Stimulated activated effector memory CD8-positive, alpha-beta T cell treated with anti-CD3 and anti-CD28 coated beads, Interleukin-12 subunit alpha, Interleukin-12 subunit beta, amount 100 ng/mL, for 72 hours (primary cell): ENCODE results near the gene RCOR3.
"Not testable (repeated sequence)": the region's sequence is repeated elsewhere in the genome, so short reads cannot be mapped to it uniquely, and the experiment has no call there.

Experiments used
- ATAC-seq: fragments of 150-1000 bp; cut with Tn5 transposase; 2 replicates; pipeline ENCODE4 v1.10.0; 2021
- DNase-seq, 2 donors: peaks; one replicate each; pipeline ENCODE4 v3.0.0; 2021 to 2022; ENCODE audit warnings: low spot score in 2 of 2
- H3K27ac Mint-ChIP-seq: one replicate; pipeline ENCODE4 v1.8.0; 2022; ENCODE audit warnings: mild to moderate bottlenecking, mixed read lengths
- H3K36me3 Mint-ChIP-seq: one replicate; pipeline ENCODE4 v1.8.0; 2022; ENCODE audit warnings: mild to moderate bottlenecking, mixed read lengths
- H3K4me1 Mint-ChIP-seq: one replicate; pipeline ENCODE4 v1.8.0; 2022; ENCODE audit warnings: mixed read lengths
- H3K4me3 Mint-ChIP-seq: one replicate; pipeline ENCODE4 v1.8.0; 2022; ENCODE audit warnings: mild to moderate bottlenecking, mixed read lengths
- H3K9me3 Mint-ChIP-seq: one replicate; pipeline ENCODE4 v1.8.0; 2022; ENCODE audit warnings: mixed read lengths

The RCOR3 gene

DNA sequence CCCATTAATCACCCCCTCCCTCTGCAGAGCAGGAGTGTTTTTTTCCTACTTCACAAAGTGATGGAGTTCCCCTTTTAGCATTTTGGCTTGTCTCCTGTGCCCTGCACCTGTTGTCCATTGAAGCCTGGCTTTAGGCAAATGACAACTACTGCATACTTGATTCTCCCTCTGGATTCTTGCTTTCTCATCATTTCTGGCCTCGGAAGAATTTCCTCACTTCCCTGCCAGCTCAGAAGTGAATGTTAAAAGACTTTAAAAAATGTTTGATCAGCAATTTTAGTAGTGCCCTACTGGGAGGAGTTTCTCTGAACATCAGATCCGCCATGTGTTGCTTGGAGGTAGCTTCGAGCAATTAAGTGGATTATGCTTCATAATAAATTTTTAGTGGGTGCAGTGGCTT lies 28.1 kb downstream of the RCOR3 start:
- ATAC-seq (no peak), DNase-seq (no peak)
- Mint-ChIP-seq H3K9me3 (no peaks in the 10 kb centered on the region), H3K4me3 (no peak overlapping the region), H3K4me1 (peaks cover 6% of the 10 kb centered on the region), H3K27ac (no peak overlapping the region), H3K36me3 (peaks cover 75% of the 10 kb centered on the region)

DNA sequence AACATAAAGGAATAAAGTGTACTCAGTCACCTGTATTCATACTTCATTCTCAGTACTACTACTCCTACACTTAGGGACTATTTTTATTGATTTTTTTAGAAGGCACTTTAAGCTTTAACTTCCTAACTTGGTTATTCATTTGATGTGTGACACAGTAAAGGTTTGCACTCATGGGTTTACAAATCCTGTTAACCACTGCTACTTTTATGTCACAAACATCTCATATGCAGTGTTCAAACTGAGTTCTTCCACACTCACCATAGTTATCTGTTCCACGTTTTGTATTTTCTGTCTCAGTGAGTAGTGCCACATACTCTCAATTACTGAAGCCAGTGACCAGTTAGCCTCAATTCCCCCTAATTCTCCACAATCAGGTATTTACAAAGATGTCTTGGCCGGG lies 33.2 kb downstream of the RCOR3 start:
- H3K9me3 Mint-ChIP-seq: no peaks in the 10 kb centered on the region
- no peak overlapping the region for H3K27ac Mint-ChIP-seq
- peaks cover 6% of the 10 kb centered on the region for H3K4me1 Mint-ChIP-seq
- peaks cover 95% of the 10 kb centered on the region for H3K36me3 Mint-ChIP-seq
- no peak overlapping the region for H3K4me3 Mint-ChIP-seq
- ATAC-seq (peak; percentile 50), DNase-seq (no peak)

DNA sequence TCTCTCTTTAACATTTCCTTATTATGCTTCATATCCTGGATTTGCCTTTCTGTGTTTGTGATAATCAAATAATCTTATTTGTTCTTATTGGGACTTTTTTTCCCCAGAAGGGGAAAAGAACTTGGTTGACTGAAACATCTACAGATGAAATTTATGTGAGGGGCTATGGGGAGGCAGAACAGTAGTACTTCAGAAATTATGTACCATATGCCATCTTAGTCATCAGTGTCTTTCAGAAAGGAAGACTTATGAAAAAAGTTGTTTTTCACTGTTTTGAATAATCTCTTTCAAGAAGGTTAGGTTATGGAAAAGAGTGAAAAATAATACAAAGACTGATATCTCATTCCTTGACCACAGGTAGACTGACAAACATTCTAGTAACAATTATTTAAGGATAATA lies 37.2 kb downstream of the RCOR3 start:
- DNase-seq (no peak), ATAC-seq (peak; percentile 70)
- Mint-ChIP-seq H3K4me1 (peaks cover 6% of the 10 kb centered on the region), H3K4me3 (no peak overlapping the region), H3K36me3 (peaks cover 93% of the 10 kb centered on the region), H3K9me3 (no peaks in the 10 kb centered on the region), H3K27ac (no peak overlapping the region)

DNA sequence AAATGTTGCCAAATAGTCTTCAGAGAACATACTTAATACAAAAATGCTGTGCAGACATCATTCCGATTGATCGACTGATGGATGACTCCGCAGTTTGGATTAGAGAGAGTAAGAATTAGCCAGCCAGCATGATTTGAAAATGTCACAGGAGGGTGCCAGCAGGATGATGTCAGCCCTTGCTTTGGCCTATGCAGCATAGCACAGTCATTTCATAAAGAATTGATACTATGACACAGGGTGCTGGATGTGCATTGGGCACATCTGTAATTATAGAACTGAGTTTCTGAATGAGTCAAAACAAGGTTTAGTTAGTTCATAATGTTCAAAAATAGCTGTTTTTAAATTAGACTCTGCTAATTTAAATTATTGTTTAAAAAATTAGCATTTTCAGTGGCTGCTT lies 45.9 kb downstream of the RCOR3 start:
- ATAC-seq (peak; percentile 100), DNase-seq (no peak)
- Mint-ChIP-seq H3K4me3 (peak overlapping the region; percentile 14), H3K4me1 (peaks cover 14% of the 10 kb centered on the region), H3K27ac (peak overlapping the region; percentile 80), H3K36me3 (peaks cover 79% of the 10 kb centered on the region), H3K9me3 (no peaks in the 10 kb centered on the region)

DNA sequence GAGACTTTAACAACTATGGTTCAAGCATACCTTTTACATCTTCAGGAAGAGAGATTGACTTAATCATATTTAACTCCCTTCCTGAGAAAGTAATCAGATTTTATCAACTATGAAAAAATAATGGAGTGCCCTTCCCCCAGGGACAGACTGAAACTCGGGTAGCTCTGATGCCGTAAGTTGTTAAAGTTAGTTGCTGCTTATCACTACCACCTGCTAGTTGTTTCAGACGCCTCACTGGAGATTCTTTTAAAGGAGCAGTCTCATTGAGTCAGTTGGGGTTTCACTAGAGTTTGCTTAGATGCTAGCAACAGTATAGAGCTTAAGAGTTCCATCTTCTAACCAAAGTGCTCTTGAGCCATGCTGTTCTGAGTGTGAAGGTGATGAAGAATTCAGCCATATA lies 50.5 kb downstream of the RCOR3 start:
- no peak overlapping the region for H3K4me3 Mint-ChIP-seq

DNA sequence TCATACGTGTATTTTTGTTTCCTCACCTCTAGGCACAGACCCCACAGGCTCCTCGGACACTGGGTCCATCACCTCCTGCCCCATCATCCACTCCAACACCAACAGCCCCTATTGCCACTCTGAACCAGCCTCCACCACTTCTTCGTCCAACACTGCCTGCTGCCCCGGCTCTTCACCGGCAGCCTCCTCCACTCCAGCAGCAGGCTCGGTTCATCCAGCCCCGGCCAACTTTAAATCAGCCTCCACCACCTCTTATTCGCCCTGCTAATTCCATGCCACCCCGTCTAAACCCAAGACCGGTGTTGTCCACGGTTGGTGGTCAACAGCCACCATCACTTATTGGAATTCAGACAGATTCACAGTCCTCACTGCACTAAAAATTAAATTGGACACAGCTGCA lies 54.2 kb downstream of the RCOR3 start:
- Mint-ChIP-seq H3K36me3 (peaks cover 62% of the 10 kb centered on the region), H3K27ac (peak overlapping the region; percentile 51), H3K4me3 (no peak overlapping the region), H3K9me3 (no peaks in the 10 kb centered on the region), H3K4me1 (no peaks in the 10 kb centered on the region)
- ATAC-seq (no peak), DNase-seq (no peak)

More for the DNA sequence above, 50.5 kb downstream of the RCOR3 start:
- Mint-ChIP-seq H3K27ac (peak overlapping the region; percentile 33), H3K4me1 (peaks cover 5% of the 10 kb centered on the region), H3K36me3 (peaks cover 72% of the 10 kb centered on the region), H3K9me3 (no peaks in the 10 kb centered on the region)
- ATAC-seq (no peak), DNase-seq (no peak)

DNA sequence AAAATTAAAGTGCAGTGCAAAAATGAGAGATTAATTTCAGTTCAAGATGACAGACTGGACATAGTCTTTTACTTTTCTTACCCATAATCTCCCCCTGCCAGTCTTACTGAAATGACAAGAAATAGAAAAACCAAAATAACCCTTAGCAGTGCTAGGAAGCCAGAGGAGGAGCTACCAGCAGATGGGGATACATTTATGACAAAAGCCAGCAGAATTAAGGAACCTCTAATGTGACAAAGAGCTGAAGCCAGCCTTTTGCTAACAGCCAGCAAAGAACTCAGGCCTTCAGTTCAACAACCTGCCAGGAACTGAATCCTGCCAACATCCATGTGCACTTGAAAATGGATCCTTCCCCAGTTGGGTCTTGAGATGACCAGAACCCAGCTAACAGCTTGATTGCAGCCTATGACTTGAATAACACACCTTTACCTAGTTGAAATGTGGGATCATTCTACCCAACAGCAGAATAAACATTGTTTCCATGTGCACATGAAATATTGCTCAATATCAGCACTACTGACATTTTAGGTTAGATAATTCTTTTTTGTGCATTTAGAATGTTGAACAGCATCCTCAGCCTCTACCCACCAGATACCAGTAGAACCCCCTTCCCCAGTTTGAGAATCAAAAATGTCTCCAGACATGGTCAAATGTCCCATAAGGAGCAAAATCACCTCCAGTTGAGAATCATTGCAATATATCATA lies 59.6 kb downstream of the RCOR3 start:
- Mint-ChIP-seq H3K4me1 (peaks cover 21% of the 10 kb centered on the region), H3K27ac (no peak overlapping the region), H3K36me3 (peaks cover 24% of the 10 kb centered on the region), H3K9me3 (no peaks in the 10 kb centered on the region), H3K4me3 (no peak overlapping the region)
- no peak for ATAC-seq
- DNase-seq: no peak

DNA sequence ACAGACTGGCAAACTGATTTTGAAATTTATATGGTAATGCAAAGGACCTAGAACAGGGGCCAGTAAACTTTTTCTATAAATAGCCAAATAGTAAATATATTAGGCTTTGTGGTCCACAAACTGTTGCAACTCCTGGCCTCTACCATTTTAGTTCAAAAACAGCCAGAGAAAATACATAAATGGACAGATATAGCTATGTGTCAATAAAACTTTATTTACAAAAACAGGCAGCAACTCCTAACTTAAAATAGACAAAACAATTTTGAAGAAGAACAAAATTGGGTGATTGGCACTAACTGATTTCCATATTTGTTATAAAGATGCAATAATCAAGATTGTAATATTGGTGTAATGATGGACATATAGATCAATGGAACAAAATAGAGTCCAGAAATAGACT lies 60.7 kb downstream of the RCOR3 start:
- ATAC-seq (no peak), DNase-seq (no peak)
- Mint-ChIP-seq H3K36me3 (peaks cover 12% of the 10 kb centered on the region), H3K27ac (no peak overlapping the region), H3K9me3 (no peaks in the 10 kb centered on the region), H3K4me1 (peaks cover 27% of the 10 kb centered on the region), H3K4me3 (no peak overlapping the region)

DNA sequence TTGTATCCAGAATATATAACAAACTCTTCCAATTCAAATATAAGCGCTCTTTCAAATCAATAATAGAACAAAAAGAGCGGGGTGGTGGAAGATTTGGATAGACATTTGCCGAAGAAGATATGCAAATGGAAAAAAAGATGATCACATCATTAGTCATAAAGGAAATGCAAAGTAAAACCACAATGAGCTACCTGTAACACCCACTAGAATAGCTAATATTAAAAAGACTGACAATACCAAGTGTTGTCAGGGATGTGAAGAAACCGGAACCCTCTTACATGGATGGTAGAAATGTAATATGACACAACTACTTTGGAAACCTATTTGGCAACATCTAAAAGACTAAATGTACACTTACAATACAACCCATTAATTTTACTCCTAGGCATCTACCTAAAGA lies 61.8 kb downstream of the RCOR3 start:
- H3K4me3 Mint-ChIP-seq: no peak overlapping the region
- no peaks in the 10 kb centered on the region for H3K9me3 Mint-ChIP-seq
- DNase-seq (no peak), ATAC-seq (peak; percentile 64)
- no peak overlapping the region for H3K27ac Mint-ChIP-seq
- peaks cover 1% of the 10 kb centered on the region for H3K36me3 Mint-ChIP-seq
- peaks cover 38% of the 10 kb centered on the region for H3K4me1 Mint-ChIP-seq

DNA sequence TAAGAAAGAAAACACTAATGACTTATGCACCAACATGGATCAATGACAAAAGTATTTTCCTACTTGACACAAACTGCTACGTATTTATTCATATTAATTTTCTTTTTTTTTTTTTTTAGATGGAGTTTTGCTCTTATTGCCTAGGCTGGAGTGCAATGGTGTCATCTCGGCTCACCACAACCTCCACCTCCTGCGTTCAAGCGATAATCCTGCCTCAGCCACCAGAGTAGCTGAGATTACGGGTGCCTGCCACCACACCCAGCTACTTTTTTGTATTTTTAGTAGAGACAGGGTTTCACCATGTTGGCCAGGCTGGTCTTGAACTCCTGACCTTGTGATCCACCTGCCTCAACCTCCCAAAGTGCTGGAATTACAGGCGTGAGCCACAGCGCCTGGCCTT lies 62.5 kb downstream of the RCOR3 start:
- H3K9me3 Mint-ChIP-seq, H3K27ac Mint-ChIP-seq, H3K36me3 Mint-ChIP-seq, H3K4me3 Mint-ChIP-seq, DNase-seq, ATAC-seq: not testable (repeated sequence)
- H3K4me1 Mint-ChIP-seq: peaks cover 44% of the 10 kb centered on the region

DNA sequence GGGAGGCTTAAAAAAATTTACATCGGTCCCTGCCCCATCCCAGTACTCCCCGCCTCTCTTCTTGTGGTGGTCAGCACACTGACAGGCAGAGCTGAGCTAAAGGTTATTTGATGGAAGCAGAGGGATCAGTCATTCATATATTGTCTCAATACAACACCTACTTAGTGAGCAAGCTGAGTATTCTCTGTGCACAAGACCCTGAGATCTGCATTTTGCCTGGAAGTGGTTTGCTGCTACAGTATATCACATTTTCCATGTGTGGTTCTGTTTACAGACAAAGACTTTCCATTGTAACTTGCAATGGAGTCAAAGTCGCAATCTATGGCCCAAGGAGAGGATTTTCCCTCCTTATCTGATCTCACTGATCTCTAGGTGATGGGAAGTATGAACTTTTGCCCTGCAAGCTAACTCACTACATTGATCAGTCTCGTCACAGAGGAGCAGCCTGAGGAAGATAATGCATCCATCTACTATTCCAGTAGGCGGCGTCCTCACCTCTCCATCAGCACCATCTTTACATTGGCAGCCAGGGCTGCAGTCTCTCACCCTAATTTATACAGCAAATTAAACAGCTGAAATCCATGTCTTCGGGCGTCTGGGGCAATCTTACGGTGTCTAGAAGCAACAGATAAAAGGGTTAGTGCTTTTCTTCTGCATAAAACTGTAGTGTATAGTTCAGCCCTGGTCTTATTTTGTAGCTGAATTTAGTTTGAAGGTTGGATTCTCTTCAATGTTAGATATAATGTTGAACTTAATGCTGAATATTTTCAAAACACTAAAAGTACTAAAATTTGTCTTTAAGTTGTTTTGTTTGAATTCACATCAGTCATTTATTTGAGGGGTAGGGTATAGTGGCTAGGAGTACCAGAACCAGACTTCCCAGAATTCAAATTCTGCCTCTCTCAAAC lies 64.2 kb downstream of the RCOR3 start:
- H3K36me3 Mint-ChIP-seq: peaks cover 6% of the 10 kb centered on the region
- peaks cover 52% of the 10 kb centered on the region for H3K4me1 Mint-ChIP-seq
- DNase-seq: peak; percentile 43 to 78
- H3K27ac Mint-ChIP-seq: peak overlapping the region; percentile 11
- peak; percentile 82 for ATAC-seq
- H3K4me3 Mint-ChIP-seq: no peak overlapping the region
- H3K9me3 Mint-ChIP-seq: no peaks in the 10 kb centered on the region

DNA sequence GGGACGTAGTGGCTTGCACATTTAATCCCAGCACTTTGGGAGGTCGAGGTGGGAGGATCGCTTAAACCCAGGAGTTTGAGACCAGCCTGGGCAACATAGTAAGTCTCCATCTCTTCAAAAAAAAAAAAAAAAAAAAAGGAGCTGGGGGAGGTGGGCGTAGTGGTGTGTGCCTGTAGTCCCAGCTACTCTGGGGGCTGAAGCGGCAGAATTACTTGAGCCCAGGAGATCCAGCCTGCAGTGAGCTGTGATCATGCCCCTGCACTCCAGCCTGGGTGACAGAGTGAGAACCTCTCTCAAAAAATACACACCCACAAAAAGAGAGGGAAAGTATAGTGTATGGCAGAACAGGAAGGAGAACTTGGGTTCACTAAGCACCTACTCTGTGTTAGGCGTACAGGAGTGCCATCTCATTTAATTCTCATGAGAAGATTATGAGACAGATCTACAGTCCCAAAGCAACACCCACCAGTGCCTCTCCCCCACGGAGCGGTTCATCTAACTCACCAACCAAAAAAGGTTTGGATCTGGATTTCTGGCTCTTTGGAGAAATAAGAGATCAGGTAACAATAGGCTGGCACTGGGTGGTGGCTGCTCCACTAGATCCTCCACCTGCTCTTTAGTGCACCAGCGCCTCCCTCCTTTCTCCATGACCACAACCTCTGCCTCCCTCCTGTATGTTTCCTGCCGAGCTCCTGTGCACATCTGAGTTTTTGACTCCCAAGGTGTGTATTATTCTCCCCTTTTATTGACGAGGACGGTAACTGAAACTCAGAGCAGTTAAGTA lies 66.0 kb downstream of the RCOR3 start:
- DNase-seq (peak in 1 of 2 donors; percentile 47), ATAC-seq (no peak)
- peak overlapping the region; percentile 83 for H3K4me3 Mint-ChIP-seq
- peaks cover 69% of the 10 kb centered on the region for H3K4me1 Mint-ChIP-seq
- no peaks in the 10 kb centered on the region for H3K9me3 Mint-ChIP-seq
- H3K27ac Mint-ChIP-seq: peak overlapping the region; percentile 97
- H3K36me3 Mint-ChIP-seq: peaks cover 13% of the 10 kb centered on the region

DNA sequence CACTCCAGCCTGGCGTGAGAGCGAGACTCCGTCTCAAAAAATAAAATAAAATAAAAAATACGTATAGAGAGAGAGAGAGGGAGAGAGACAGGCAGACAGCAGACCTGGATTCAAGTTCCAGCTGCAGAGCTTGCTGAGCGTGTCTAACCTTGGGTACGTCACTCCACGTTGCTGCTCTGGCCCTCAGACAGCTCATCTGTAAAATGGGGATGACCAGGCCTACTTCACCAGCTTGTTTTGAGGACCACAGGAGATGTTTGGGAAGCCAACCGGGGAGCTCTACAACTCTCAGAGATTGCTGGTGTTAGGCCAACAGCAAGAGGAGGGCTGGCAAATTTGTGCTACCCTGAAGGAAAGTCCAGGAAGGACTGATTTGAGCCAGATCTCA lies 67.0 kb downstream of the RCOR3 start:
- Mint-ChIP-seq H3K36me3 (peaks cover 22% of the 10 kb centered on the region), H3K27ac (peak overlapping the region; percentile 97), H3K4me1 (peaks cover 79% of the 10 kb centered on the region), H3K4me3 (peak overlapping the region; percentile 83), H3K9me3 (no peaks in the 10 kb centered on the region)
- peak in 1 of 2 donors; percentile 67 for DNase-seq
- no peak for ATAC-seq

DNA sequence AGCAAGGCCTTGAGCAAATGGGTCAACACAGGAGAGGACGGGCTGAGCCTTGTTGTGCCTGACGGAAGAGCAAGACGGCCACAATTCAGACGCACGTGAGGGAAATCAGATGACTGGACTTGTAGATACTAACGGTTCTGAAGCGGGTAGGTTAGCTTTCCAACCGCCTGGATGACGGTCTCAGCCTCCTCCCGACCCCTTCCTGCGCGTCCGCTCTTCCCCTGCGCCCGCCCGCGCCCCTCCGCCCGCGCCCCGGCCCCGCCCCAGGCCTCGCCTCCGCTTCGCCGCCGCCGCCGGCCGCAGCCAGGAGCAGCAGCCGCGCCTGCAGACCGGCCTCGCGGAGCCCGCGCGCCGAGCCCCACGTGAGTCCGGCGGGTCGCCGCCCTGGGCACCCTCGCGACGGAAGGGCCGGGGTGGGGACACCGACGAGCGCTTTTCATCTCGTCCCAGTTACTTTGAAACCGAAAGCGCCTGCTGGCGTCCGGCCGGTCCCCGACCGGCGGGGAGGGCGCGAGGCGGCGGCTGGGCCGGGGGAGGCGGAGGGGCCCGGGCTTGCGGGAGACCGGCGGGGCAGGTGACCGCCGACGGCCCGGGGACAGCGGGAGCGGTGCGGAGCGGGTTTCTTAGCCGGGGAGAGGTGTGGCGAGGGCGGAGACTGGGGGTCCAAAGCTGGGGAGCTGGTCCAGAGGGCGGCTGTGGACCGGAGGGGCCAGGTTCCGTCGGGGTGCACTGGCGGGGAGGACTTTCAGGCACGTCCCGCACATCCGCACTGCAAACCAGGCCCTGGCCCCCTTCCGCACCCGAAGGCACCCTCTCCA lies 67.6 kb downstream of the RCOR3 start, which contains the start of gene TRAF5:
TSS of gene TRAF5 (plus strand) at position 306 of the 818 bp plus-strand sequence. CDS start 26,407 bp downstream, outside the sequence.
- Mint-ChIP-seq H3K27ac (peak within 1 kb of the TSS; percentile 97), H3K4me3 (peak within 1 kb of the TSS; percentile 83), H3K9me3 (no peaks in the 10 kb centered on the region), H3K36me3 (peaks cover 25% of the 10 kb centered on the region), H3K4me1 (peaks cover 82% of the 10 kb centered on the region)
- ATAC-seq (peak; percentile 52), DNase-seq (peak; percentile 45 to 79)
